Measurements from ENCODE around the gene SLC5A10.
"Not testable (repeated sequence)": the region's sequence is repeated elsewhere in the genome, so short reads cannot be mapped to it uniquely, and the experiment has no call there.

Gene SLC5A10

DNA sequence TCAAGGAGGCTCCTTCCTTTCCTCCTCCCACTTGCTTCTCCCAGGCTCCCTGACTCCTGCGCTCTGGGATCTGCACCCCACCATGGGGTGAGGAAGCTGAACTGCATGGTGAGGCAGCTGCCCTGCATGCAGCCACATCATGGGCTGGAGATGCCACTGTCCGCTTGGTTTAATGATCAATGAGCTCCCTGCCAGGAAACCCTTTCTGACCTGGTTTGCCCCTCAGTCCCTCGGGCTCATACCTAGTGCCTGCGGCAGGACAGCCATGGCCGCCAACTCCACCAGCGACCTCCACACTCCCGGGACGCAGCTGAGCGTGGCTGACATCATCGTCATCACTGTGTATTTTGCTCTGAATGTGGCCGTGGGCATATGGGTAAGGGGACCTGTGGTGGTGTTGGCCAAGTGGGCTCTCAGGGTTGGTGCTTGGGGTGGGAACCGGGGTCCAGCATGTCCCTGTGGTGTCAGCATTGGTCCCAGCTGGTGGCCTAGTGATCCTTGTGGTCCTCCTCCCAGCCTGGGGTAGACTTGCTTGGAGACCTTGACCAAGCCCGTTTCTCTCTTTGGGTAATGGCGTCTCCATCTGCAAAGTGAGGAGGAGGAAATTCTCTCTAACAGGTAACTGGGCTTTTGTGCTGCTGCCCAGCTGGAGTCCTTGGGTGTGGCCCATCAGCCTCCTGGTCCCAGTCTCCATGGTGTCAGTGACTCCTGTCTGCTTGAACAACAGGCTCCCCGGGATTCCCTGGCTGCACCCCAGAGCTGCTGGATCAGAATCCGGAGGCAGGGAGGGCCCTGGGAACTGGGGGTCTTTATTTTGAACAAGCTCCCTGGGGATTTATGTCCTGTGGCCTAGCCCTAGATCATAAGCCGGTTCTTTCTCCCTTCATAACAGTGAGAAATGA, at the start of gene SLC5A10:
Gene SLC5A10, plus strand, starts transcription at position 225 of the 902 bp plus-strand sequence. Its CDS starts 41 bp downstream, at position 266.
- DNase-seq: no peak

DNA sequence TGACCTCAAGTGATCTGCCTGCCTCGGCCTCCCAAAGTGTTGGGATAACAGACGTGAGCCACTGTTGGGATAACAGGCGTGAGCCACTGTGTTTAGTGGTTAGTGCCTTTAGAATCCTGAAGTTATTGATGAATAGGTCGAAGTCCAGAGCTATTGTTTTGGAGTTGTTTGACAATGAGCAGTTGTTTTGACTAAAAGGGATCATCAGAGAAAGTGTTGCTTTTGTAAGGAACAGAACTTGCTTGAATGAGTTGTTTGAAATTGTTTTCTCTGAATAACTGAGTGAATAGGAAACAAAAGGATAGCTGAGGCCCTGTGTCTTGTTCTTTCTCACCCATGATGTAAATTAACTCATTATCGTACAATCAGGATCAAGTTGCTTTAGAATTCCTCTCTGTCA, 47.5 kb upstream of the SLC5A10 start:
- no peak for DNase-seq

DNA sequence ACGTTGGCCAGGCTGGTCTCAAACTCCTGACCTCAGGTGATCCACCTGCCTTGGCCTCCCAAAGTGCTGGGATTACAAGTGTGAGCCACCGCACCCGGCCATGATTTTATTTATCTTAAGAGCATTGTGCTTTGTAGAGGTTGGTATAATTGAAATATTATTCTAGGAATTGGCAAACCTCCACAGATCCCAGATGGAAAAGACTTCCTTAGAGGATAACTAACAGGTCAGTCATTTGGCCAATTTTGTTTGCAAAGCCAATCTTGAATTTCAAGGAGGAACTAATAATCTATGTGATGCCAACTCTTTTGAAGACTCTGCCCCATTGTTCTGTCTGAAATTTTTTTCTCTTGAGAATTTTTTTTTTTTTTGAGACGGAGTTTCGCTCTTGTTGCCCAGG, 46.7 kb upstream of the SLC5A10 start:
- peak in 1 of 14 donors; percentile 12 for DNase-seq

DNA sequence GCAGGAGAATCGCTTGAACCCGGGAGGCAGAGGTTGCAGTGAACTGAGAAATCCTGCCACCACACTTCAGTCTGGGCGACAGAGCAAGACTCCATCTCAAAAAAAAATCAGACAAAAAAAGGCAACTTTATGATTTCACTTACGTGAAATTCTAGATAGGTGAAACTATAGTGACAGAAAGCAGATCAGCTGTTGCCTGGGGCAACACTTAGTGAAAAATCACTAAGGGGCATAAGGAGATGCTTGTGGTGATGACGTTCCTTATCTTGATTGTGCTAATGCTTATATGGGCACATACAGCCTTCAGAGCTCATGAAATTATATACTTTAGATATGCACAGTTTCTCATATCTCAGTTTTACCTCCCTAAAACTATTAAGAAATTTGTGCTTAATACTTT, 41.6 kb upstream of the SLC5A10 start:
- DNase-seq: no peak

DNA sequence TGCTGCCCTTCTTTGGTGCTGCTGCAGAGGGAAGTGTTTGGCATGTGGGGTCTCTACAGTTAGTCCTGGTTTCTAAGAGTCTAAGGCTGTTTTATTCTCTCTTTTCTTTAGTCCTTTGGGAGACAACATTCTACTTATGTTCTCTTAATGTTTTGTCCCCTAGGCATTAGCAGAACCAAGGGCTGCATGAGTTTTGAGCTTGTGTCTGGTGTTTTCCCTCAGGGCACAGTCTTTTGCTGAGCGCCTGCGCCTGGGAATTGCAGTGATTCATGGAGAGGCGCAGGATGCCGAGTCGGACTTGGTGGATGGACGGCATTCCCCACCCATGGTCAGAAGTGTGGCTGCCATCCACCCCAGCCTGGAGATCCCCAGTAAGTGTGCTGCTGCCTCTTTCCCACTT, 41.1 kb upstream of the SLC5A10 start:
- DNase-seq: no peak

DNA sequence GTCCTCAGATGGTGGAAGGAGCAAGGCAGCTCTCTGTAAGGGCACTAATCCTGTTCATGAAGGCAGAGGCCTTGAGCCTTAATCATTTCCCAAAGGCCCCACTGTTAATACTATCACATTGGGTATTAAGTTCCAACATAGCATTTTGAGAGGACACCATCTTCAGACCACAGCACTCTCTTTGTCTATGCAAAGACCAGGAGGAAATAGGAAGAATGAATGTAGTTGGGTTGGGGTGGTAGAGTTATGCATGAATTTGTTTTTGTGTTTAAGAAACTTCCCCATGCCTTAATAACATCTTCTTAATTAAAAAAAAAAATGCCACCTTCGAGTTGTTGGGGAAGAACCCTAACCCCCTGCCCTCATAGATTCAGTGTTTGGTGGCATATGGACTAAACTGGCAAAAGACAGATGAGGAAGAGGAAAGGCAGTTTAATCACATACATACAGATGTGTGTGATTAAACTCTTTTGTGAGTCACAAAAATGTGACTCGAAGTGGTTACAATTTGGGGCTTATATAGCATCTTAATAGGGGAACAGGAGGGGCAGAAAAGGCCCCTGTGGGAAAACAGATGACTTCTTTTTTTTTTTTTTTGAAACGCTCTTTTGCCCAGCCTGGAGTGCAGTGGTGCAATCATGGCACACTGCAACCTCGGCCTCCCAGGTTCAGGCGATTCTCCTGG, 35.0 kb upstream of the SLC5A10 start:
- no peak for DNase-seq

DNA sequence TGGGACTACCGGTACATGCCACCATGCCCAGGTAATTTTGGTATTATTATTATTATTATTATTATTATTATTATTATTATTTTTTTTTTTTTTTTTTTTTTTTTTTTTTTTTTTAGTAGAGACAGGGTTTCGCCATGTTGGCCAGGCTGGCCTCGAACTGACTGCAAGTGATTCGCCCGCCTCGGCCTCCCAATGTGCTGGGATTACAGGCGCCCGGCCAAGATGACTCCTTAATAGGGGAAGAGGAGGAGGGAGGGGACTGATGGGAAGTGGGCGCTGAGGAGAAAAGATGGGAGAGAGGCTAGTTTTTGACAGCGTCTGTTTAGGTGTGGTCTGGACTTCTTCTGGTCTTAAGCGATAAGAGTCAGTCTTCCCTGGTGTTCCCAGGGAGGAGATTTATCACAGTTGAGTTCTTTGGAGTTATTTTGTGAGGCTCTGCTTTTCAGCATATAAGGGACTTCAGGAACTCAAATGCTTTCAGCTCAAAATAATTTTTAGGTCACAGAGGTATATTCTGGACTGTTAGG, 34.4 kb upstream of the SLC5A10 start:
- no peak for DNase-seq

DNA sequence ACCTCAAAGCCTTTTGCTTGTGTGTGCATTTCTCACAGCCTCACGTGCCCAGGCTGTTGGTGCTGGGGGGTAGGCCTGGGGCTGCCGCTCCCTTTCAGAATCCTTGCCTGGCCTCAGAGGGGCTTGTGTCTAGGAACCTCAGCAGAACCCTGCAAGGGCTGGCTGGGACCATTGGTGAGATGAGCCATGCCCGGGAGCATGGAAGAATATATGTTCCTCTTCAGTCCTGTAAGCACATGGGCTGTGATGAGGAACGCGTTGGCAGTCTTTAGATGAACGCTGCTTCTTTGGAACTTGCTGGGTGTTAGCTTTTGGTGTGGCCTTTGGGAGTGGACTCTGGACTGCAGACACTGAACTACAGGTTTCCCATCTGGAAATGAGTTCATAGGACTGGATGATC, 32.0 kb upstream of the SLC5A10 start:
- no peak for DNase-seq

DNA sequence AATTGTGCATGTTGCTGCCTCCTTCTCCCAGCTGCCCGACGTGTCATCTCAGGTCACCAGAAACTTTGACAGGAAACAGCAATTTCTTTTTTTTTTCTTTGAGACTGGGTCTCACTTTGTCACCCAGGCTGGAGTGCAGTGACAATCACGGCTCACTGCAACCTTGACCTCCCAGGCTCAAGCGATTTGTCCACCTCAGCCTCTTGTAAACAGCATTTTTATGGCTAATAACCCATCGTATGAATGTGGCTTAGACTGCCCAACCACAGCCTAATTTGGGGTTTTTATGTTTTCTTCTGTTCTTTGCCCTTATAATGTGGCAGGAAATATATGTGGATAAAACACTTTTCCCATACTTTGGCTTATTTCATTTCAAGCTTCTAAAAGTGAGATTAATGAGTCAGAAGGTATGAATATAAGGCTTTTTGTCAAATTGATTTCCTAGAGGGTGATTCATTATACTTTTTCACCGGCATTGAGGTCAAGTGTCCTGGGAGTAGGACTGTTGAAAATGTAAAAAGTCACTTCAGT, 31.0 kb upstream of the SLC5A10 start:
- DNase-seq: no peak

DNA sequence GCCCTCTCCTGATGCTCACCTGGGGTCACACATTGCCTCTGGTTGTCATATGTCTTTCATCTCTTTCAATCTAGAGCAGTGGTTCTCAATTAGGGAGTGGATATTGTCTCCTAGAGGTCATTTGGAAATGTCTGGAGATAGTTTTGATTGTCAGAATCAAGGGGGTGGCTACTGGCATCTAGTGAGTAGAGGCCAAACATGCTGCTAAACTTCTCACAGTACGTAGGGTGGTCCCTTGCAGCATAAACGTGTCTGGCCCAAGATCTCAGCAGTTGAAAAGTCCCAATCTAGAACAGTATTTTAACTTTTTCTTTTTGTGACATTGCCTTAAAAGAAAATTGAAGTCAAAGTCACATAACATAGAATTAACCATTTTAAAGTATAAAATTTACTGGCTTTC, 30.5 kb upstream of the SLC5A10 start:
- DNase-seq: no peak

DNA sequence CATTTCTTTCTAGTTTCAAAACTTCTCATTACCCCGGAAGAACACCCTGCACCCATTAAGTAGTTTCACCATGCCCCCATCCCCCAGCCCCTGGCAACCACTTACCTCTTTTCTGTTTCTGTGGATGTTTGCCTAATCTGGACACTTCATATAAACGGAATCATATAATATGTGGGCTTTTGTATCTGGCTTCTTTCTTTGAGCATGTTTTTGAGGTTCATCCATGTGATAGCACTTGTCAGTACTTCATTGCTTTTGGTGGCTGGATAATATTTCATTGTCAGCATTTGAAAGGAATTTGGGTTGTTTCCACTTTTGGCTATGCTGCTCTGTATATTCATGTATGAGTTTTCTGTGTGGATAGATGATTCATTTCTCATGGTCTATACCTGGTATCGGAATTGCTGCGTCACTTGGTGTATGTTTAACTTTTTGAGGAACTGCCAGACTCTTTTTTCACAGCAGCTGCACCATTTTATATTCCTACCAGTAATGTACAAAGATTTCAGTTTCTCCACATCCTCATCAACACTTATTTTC, 30.0 kb upstream of the SLC5A10 start:
- DNase-seq: no peak

DNA sequence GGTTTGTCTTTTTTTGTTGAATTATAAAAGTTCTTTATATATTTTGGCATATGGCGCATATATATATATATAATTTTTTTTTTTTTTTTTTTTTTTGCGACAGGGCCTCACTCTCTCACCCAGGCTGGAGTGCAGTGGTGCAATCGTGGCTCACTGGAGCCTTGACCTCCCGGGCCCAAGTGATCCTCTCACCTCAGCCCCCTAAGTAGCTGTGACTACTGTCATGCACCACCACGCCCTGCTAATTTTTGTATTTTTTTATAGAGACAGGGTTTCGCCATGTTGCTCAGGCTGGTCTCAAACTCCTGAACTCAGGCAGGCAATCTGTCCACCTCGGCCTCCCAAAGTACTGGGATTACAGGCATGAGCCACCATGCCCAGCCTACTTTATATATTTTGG, 29.4 kb upstream of the SLC5A10 start:
- not testable (repeated sequence) for DNase-seq

DNA sequence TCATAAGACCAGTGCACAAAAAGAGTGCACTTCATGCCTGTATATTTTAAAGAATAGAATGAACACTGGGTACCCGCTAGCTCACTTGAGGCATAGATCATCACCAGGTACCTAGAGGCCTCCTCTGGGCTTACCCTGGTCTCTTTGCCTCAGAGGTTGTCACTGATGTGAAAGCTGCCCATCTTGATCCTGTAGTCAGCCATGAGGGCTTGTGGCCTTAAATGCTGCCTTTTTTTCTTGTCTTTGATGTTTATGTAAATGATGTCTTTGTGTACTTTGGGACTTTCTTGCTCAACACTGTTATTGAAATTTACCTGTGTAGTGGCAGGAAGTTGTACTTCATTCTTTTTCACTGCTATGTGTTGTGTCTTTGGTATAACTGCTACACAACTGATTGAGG, 26.8 kb upstream of the SLC5A10 start:
- no peak for DNase-seq

DNA sequence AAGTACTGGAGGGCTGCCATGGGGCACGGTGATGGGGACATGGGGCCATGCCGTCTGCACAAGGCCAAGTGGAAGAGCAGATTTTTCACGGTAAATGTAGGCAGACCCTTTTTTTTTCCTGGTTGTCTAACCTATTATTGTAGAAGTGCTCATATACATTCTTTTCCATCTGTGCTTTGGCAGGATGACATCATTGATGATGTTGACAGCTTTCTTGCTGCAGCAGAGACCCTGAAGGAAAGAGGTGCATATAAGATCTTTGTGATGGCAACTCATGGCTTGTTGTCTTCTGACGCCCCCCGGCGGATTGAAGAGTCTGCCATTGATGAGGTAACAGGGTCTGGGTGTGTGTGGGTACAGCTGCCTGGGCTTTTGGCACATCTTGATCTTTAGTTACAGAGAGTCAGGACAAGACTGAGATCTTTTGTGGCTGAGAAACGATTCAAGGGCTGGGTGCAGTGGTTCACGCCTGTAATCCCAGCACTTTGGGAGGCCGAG, 23.3 kb upstream of the SLC5A10 start:
- no peak for DNase-seq

DNA sequence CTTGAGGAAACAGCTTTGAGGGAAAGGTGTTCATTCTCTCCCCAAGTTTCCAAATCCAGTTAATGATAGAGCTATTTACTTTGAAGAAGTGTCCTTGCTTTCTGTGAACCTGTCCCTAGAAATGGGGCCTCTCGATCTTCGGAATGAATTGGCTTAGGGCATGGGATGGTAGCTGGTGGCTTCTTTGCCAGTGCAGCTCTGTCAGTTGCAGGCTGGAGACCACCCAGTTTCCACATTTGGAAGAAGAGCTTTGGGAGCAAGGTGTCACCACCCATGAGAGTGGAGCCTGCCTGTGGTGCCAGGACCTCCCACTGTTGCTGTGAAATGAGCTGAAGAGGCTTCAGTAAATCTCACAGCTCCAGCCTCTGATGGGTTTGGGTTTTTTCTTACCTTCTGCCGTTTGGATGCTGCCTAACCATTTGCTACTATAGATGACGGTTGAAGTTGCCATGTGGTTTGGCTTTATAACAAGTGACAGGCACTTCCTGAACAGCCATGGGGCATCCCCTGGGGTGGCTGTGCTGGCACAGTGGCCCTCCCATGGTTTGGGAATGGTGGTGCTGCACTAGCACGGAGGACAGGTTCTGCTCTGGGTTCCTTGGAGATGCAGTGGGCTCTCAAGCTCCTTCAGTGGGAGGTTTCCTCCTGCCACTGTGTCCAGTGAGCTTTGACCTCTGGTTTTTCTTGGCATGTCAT, 19.5 kb upstream of the SLC5A10 start:
- no peak for DNase-seq

DNA sequence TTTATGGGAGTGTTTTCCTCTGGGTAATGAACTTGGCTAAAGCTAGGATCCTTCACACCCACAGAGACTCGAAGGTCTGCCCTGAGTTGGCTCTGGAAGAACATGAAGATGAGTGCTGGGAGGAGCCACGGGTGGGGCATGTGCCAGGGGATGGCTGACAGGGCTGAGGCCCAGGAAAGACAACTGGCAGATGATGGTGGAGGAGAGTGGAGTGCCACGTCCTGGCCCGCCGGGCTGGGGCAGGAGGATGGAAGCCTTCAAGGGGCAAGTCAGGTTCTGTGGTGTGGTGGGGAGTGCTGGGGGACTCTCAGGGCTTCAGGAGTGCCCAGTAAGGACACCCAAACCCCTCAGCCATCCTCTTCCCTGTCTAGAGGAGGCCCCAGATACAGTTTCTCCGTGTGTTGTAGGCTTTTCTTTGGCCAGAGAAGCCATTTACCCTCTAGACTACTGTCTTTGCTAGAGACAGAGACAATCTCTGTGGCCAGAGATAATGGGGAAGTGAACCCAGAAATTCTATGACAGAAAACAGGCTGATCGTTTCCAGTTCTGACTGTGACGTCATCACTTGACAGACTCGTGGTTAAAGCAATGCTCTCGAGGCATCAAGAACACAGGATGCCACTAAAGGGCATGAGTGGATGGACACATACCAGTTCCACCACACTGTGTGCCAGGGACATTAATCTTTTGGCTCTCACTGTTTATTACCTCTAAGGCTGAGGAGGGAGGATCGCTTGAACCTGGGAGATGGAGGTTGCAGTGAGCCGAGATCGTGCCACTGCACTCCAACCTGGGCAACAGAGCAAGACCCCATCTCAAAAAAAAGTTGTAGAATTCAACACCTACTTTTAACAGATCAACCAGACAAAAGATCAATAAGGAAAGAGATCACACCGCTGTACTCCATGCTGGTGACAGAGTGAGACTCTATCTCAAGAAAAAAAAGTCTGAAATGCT, 18.6 kb upstream of the SLC5A10 start:
- DNase-seq: no peak

DNA sequence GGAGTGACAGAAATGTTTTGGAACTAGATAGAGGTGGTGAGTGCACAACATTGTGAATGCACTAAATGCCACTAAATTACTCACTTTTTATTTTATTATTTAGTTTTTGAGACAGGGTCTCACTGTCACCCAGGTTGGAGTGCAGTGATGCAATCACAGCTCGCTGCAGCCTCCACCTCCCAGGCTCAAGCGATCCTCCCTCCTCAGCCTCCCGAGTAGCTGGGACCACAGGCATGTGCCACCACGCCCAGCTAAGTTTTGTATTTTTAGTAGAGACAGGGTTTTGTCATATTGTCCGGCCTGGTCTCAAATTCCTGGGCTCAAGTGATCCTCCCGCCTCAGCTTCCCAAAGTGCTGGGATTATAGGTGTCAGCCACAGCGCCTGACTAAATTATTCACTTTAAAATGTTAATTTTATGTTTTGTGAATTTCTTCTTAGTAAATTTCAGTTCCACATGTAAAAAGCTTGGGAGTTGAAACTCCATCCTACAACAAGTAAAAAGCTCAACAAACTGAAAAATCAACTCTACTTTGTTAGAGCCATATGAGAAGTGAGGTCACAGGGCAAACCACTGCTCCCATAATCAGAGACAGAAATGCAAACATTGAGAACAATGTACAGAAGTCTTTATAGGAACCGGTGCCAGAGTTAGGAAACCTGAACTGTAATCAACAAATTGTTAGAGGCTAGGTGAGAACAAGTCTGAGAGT, 13.8 kb upstream of the SLC5A10 start:
- no peak for DNase-seq

DNA sequence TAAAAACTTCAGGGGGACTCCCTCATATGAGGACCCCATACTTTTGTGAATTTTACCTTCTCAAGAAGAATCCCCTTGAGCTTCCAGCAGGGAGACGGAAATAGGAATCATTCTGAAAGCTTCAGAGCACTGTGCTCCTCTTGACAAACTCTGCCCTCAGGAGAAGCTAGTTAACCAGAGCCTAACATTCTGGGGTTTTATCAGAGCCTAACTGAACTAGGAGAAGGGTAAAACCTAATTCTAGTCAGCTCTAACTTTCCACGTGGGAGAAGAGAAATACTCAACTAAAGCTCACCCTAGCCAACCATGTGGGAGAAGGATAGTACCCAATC, 13.3 kb upstream of the SLC5A10 start:
- DNase-seq: no peak

DNA sequence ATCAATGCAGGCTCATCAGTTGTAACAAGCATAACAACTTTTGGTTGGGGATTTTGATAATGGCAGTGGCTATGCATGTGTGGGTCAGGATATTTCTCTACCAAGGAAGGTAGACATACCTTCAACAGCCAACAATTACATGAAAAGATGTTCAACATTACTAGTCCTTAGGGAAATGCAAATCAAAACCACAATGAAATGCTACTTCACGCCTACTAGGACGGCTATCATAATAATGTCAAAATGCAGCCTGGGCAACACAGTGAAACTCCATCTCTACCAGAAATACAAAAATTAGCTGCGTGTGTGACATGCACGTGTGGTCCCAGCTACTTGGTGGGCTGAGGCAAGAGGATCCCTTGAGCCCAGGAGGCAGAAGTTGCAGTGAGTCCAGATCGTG, 7.3 kb upstream of the SLC5A10 start:
- no peak for DNase-seq

DNA sequence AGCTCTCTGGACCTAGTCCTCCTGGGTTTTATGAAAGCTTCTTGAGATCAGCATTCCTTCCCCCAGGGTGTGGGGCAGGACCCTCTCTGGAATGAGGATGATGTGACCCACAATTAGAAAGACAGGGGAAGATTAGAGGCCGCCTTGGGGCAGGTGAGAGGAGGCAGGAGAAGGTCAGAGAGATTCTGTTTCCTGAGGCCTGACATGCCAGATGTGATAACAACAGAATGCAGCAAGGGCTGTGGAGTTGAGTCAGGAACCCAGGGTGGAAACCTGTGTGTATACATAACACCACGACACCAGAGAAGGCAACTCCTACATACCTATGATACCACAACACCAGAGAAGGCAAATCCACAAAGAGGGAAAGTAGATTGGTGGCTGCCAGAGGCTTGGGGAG, 5.4 kb upstream of the SLC5A10 start:
- no peak for DNase-seq

DNA sequence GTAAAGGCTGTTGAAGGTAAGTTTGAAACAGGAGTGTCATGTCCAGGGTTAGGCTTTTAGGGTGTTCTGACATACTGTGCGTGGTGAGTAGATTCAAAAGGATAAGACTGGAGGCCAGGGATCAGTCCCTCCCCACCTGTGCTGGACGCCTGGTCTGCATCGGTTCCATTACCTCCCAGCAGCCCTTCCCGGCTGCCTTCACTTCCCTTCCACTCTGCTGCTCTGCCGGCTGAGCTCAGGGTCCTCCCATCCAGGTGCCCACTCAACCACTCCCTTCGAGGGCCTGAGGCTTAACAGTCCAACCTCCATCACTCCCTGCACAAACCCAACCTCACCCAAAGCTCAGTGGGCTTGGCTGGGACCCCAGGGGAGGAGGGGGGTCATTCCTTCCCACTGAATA, 4.1 kb upstream of the SLC5A10 start:
- DNase-seq: no peak

Data from C1 segment of cervical spinal cord (tissue), 14 donors.